ENCODE data around the gene CSNK2A2.

DNA sequence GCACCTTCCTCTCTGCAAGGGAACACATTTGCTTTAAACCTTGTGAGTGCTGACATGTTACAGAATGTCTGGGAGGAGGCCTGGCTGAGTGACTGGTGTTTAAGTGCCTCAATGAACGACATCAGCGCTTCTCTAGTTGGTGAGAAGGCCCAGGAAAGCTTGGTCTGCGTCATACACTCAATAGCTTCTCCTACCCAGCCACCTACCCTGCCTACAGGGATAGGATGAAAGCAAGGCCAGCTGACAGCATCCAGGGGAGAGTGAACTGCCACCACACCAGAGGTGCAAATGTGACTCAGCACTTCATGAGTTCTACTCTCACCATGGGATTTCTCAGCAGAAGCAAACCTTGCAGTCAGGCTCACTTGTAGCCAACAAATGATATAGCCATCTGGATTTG lies 37.1 kb downstream of the CSNK2A2 start:
- TF ChIP-seq RFX5 (IDR thresholded peaks at IDR 0.05; ENCODE audit: borderline replicate concordance, low read depth, low read length): no peak
- TF ChIP-seq CTCF (IDR thresholded peaks at IDR 0.05; ENCODE audit: control extremely low read depth in 1 of 3, insufficient read depth in 1 of 3, low read depth in 1 of 3, low read length in 3 of 3): no peak
- TF ChIP-seq, protein P1, sequence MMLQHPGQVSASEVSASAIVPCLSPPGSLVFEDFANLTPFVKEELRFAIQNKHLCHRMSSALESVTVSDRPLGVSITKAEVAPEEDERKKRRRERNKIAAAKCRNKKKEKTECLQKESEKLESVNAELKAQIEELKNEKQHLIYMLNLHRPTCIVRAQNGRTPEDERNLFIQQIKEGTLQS (IDR thresholded peaks at IDR 0.05; ENCODE audit: insufficient read depth, low read depth, low read length): no peak
- TF ChIP-seq CBX8 (IDR thresholded peaks at IDR 0.05; ENCODE audit: borderline replicate concordance, low read depth, low read length): no peak
- TF ChIP-seq SP4 (IDR thresholded peaks at IDR 0.05; ENCODE audit: low read length): no peak

Measured in H1 (cell line).